Kidney (tissue), 14 donors: ENCODE results near the gene PPME1. TPM values are rescaled to one million over a fixed set of nuclear protein-coding genes. Genes with fewer than 3 reads are reported as not detected.
A peak's percentile ranks its signal among the peaks of the same experiment; 100 is the strongest.

Source experiments
- DNase-seq, 5 donors: peaks; one replicate each; pipeline ENCODE4 v3.0.0-alpha.2; 2013 to 2020
- FAIRE-seq: peaks from 2 replicates; lab custom pipeline; 2012; peaks lifted over from hg19 to GRCh38; lab: Jason Lieb, UNC
- H3K27ac ChIP-seq, 2 donors: one replicate each; pipeline ENCODE4 v1.7.0; 2013; ENCODE audit warnings: low read depth in 2 of 2, low read length in 2 of 2, inconsistent platforms in 1 of 2
- H3K27me3 ChIP-seq: one replicate; pipeline ENCODE4 v1.7.1; 2013; ENCODE audit warnings: low read length, inconsistent platforms; ENCODE audit not compliant: control insufficient read depth, insufficient read depth
- H3K36me3 ChIP-seq, 3 donors: one replicate each; pipeline versions ENCODE4 v1.7.0 to v1.7.1; 2013; ENCODE audit warnings: low read length in 3 of 3, control low read depth in 1 of 3, inconsistent platforms in 1 of 3; ENCODE audit not compliant: insufficient read depth in 3 of 3, control insufficient read depth in 2 of 3
- H3K4me1 ChIP-seq, 3 donors: one replicate each; pipeline versions ENCODE4 v1.7.0 to v1.7.1; 2013; ENCODE audit warnings: low read length in 3 of 3, inconsistent platforms in 1 of 3, low read depth in 1 of 3; ENCODE audit not compliant: control insufficient read depth in 2 of 3, insufficient read depth in 2 of 3
- H3K4me3 ChIP-seq, 3 donors: one replicate each; pipeline versions ENCODE4 v1.7.0 to v1.8.1; 2013; ENCODE audit warnings: low read length in 3 of 3, control low read depth in 1 of 3, inconsistent platforms in 1 of 3
- H3K9ac ChIP-seq, 3 donors: one replicate each; pipeline versions ENCODE4 v1.7.0 to v1.7.1; 2013; ENCODE audit warnings: low read length in 3 of 3, control low read depth in 1 of 3, inconsistent platforms in 1 of 3
- H3K9me3 ChIP-seq, 3 donors: one replicate each; pipeline versions ENCODE4 v1.7.0 to v1.7.1; 2013; ENCODE audit warnings: low read length in 3 of 3, control low read depth in 1 of 3, inconsistent platforms in 1 of 3; ENCODE audit not compliant: control insufficient read depth in 2 of 3, insufficient read depth in 1 of 3
- intact Hi-C: fragments of 100-400 bp; cut with DNase I; formaldehyde crosslinking; loops from one replicate; pipeline ENCODE4 v1.11.1; 2022
- polyA plus RNA-seq: library from polyadenylated mRNA; stranded (reverse); fragments of 350-450 nt; fragmentation: Illumina TruSeq; extraction: RNeasy Lipid Tissue Mini Kit (QIAGEN cat#74804); gene quantifications from one replicate; pipeline ENCODE4 v1.2.3, GENCODE V29; 2014; ENCODE audit warnings: low read depth, low replicate concordance; ENCODE audit not compliant: insufficient read depth
- total RNA-seq: library from RNA; stranded (reverse); fragmentation: NEBNext Ultra II Directional; extraction: Animal tissue kit (Norgen Biotek cat#: 25700); gene quantifications from one replicate; pipeline ENCODE4 v1.2.1, GENCODE V29; 2021
- TF ChIP-seq, protein P1 (sequence below): IDR thresholded peaks from 3 replicates; pipeline ENCODE4 v1.5.1; 2012; ENCODE audit warnings: mild to moderate bottlenecking, moderate library complexity, borderline replicate concordance; ENCODE audit not compliant: insufficient read depth; ENCODE audit errors: extremely low read depth
- donor health status: control.
- donor health status: control.
- donor health status: control.
- donor health status: control.
- donor health status: control.
- donor health status: DM: yes; HTN: yes; CAD: no.
- donor health status: Normal renal cell carcinoma (clear cell type).

Gene PPME1
- total and polyA plus RNA-seq, 2 donors from 2014 or later = 34.1 to 40.8 TPM

DNA sequence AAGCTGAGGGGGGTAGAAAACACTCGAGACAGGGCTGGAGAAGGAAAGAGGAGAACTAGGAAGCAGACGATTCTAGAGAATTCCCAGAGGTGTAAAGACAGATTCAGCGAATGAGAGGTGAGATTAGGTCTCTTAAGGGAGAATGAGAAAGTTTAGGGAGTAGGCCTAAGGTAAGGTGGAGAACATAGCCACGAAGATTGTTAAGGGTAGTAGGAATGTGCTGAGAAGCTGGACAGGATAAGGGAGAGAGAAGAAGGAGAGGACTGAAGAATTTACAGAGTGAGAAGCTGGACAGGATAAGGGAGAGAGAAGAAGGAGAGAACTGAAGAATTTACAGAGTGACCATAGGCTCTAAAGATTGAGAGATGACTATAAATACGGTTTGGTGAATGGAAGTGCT is 908 bp downstream of the PPME1 start:
- Histone ChIP-seq H3K9me3 (no peaks in the 10 kb centered on the region), H3K9ac (peak overlapping the region; percentile 66 to 93 (median 86)), H3K36me3 (peaks cover 0 to 8% (median 5%) of the 10 kb centered on the region in 3 donors), H3K27me3 (no peaks in the 10 kb centered on the region), H3K4me1 (peaks cover 4 to 17% (median 9%) of the 10 kb centered on the region in 3 donors), H3K4me3 (peak overlapping the region; percentile 87 to 96 (median 89)), H3K27ac (peak overlapping the region; percentile 89 to 90)
- FAIRE-seq = no peak
- DNase-seq = peak in 2 of 5 donors; percentile 6 to 11
- TF ChIP-seq, protein P1, sequence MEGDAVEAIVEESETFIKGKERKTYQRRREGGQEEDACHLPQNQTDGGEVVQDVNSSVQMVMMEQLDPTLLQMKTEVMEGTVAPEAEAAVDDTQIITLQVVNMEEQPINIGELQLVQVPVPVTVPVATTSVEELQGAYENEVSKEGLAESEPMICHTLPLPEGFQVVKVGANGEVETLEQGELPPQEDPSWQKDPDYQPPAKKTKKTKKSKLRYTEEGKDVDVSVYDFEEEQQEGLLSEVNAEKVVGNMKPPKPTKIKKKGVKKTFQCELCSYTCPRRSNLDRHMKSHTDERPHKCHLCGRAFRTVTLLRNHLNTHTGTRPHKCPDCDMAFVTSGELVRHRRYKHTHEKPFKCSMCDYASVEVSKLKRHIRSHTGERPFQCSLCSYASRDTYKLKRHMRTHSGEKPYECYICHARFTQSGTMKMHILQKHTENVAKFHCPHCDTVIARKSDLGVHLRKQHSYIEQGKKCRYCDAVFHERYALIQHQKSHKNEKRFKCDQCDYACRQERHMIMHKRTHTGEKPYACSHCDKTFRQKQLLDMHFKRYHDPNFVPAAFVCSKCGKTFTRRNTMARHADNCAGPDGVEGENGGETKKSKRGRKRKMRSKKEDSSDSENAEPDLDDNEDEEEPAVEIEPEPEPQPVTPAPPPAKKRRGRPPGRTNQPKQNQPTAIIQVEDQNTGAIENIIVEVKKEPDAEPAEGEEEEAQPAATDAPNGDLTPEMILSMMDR = no peak
- intact Hi-C loops = no loop called here

DNA sequence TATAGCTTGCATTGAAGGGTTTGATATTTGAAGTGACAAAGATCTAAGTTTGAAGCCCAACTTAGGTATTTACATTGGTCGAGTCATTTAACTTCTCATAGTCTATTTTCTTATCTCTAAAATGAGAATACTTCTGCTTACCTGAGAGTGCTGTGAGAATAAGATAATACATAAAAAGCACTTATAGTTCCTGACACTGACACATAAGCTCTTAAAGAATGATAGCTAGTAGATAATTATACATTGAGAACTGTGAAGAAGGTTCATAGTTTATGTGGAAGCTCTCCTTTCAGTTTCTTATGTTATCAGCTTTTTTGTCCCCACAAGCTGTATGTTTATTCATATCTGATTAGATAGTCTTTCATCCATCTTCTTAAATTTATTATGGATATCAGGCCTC is 4.8 kb downstream of the PPME1 start:
- TF ChIP-seq, protein P1 = no peak
- Histone ChIP-seq H3K9me3 (no peaks in the 10 kb centered on the region), H3K9ac (no peak overlapping the region), H3K27me3 (no peaks in the 10 kb centered on the region), H3K4me3 (no peak overlapping the region), H3K36me3 (peaks cover 0 to 2% (median 0%) of the 10 kb centered on the region in 3 donors), H3K4me1 (peaks cover 0 to 8% (median 0%) of the 10 kb centered on the region in 3 donors), H3K27ac (no peak overlapping the region)
- FAIRE-seq (no peak), DNase-seq (no peak)
- intact Hi-C loops = no loop called here

DNA sequence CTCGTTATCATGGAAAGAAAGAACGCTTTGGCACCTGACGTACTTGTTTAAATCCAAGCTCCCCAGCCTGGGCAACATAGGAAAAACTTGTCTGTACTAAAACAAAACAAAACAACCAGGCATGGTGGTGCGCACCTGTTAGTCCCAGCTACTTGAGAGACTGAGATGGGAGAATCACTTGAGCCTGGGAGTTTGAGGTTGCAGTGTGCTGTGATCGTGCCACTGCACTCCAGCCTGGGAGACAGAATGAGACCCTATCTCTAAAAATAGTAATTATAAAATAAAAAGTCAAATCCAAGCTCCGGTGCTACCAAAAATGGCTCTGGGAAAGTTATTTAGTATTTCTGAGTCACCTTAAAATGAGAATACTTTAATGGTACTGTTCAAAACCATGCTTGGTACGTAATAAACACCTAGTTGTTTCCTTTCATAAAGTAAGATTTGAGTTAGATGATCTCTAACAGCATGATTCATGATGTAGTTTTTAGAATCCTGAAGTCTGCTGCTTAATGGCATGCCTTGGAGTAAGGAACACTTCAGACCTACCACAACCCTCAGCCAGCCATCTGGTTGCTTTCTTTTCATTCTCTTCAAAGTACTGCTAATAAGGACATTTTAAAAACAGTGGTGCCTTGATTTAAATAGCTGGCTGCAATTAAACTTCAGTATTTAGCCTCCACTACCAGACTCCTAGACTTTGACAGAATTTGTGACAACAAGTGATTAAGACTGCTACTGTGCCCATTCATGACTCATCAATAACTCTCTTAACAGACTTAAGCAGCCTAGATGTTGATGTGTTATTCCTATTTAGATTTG is 8.4 kb downstream of the PPME1 start:
- Histone ChIP-seq H3K4me3 (no peak overlapping the region), H3K36me3 (peaks cover 0 to 2% (median 0%) of the 10 kb centered on the region in 3 donors), H3K27ac (no peak overlapping the region), H3K9ac (no peak overlapping the region), H3K9me3 (no peaks in the 10 kb centered on the region), H3K27me3 (no peaks in the 10 kb centered on the region), H3K4me1 (no peaks in the 10 kb centered on the region)
- intact Hi-C loops = no loop called here
- FAIRE-seq = no peak
- TF ChIP-seq, protein P1 = no peak
- DNase-seq = no peak
